ENCODE results near the gene PROSER3.

PROSER3 gene

GRCh38 chr19:35739275-35740107 is 18.5 kb upstream of the PROSER3 start:
- DNase-seq = no peak

- no peak for DNase-seq
Observed at GRCh38 chr19:35740108-35740422, 17.9 kb upstream of the PROSER3 start.

- peak; percentile 96 for DNase-seq
Observed at GRCh38 chr19:35740423-35741202, 17.4 kb upstream of the PROSER3 start.

GRCh38 chr19:35741203-35741515 is 16.8 kb upstream of the PROSER3 start:
- DNase-seq = no peak

GRCh38 chr19:35742121-35742724 is 15.8 kb upstream of the PROSER3 start, which contains the start of gene IGFLR1:
Gene IGFLR1 (minus strand): TSS chr19:35742452. CDS start chr19:35741180, 1,272 bp downstream.
- DNase-seq = peak; percentile 66

- no peak for DNase-seq
Observed at GRCh38 chr19:35743640-35744429, 14.1 kb upstream of the PROSER3 start.

GRCh38 chr19:35744430-35745327 is 13.3 kb upstream of the PROSER3 start:
- DNase-seq = peak; percentile 91

GRCh38 chr19:35745328-35746086 is 12.5 kb upstream of the PROSER3 start, which contains the start of the genes PSENEN and U2AF1L4:
Gene PSENEN (plus strand): TSS chr19:35745651. CDS start chr19:35745931, 280 bp downstream.
Gene U2AF1L4 (minus strand): TSS chr19:35745418. CDS start chr19:35745391, 27 bp downstream.
- peak; percentile 96 for DNase-seq

- DNase-seq = no peak
Observed at GRCh38 chr19:35746087-35746462, 11.9 kb upstream of the PROSER3 start.

GRCh38 chr19:35746531-35746930 is 11.4 kb upstream of the PROSER3 start:
- DNase-seq = no peak

- DNase-seq = peak; percentile 98
Observed at GRCh38 chr19:35748106-35749020, 9.6 kb upstream of the PROSER3 start, which contains the start of gene LIN37. Gene LIN37 (plus strand): TSS chr19:35748576. CDS start chr19:35748725, 149 bp downstream.

GRCh38 chr19:35750167-35750566 is 7.8 kb upstream of the PROSER3 start:
- no peak for DNase-seq

GRCh38 chr19:35751839-35752745 is 5.9 kb upstream of the PROSER3 start:
- DNase-seq = no peak

GRCh38 chr19:35752746-35753350 is 5.1 kb upstream of the PROSER3 start:
- DNase-seq = no peak

GRCh38 chr19:35753634-35754369 is 4.2 kb upstream of the PROSER3 start:
- DNase-seq = no peak

- DNase-seq = no peak
Observed at GRCh38 chr19:35754370-35755130, 3.4 kb upstream of the PROSER3 start.

- DNase-seq = no peak
Observed at GRCh38 chr19:35755131-35755549, 2.8 kb upstream of the PROSER3 start.
